OCI-LY1 (cell line): Measurements from ENCODE around the gene CTAGE1.

Experiments
- H2AFZ ChIP-seq: fragments of 200-600 bp; sonication (generic), shearing (Covaris generic); 2 replicates; pipeline ENCODE4 v1.6.0; 2014; ENCODE audit warnings: antibody characterized with exemption, mild to moderate bottlenecking, low read length
- H3F3A ChIP-seq: fragments of 200-600 bp; sonication (generic), shearing (Covaris generic); 2 replicates; pipeline ENCODE4 v1.6.0; 2014; ENCODE audit warnings: mild to moderate bottlenecking, antibody characterized with exemption, low read length, moderate library complexity; ENCODE audit not compliant: insufficient read depth
- H3K27ac ChIP-seq: fragments of 200-600 bp; sonication (generic); 2 replicates; pipeline ENCODE4 v1.5.1; 2014; ENCODE audit warnings: low read length, mixed run types, mild to moderate bottlenecking, low read depth; ENCODE audit not compliant: poor library complexity, severe bottlenecking
- H3K27me3 ChIP-seq: fragments of 200-600 bp; sonication (generic); 2 replicates; pipeline ENCODE4 v1.6.0; 2014; ENCODE audit warnings: antibody characterized with exemption, mild to moderate bottlenecking, low read length, moderate library complexity; ENCODE audit not compliant: insufficient read depth
- H3K36me3 ChIP-seq: fragments of 200-600 bp; sonication (generic); 2 replicates; pipeline ENCODE4 v1.6.1; 2014; ENCODE audit warnings: mild to moderate bottlenecking, antibody characterized with exemption, low read length, moderate library complexity, mixed read lengths; ENCODE audit not compliant: insufficient read depth
- H3K4me1 ChIP-seq: fragments of 200-600 bp; sonication (generic); 2 replicates; pipeline ENCODE4 v1.5.1; 2014; ENCODE audit warnings: mild to moderate bottlenecking, low read length, moderate library complexity; ENCODE audit not compliant: insufficient read depth, severe bottlenecking
- H3K4me2 ChIP-seq: fragments of 200-600 bp; sonication (generic), shearing (Covaris generic); 2 replicates; pipeline ENCODE4 v1.6.1; 2014; ENCODE audit warnings: low read length
- H3K4me3 ChIP-seq: fragments of 200-600 bp; sonication (generic); 2 replicates; pipeline ENCODE4 v1.5.1; 2014; ENCODE audit warnings: low read length, low read depth, mild to moderate bottlenecking, mixed read lengths; ENCODE audit not compliant: poor library complexity, severe bottlenecking
- H3K79me2 ChIP-seq: fragments of 200-600 bp; shearing (Covaris generic); 2 replicates; pipeline ENCODE4 v1.6.1; 2016; ENCODE audit warnings: mixed run types, low read length, mixed read lengths; ENCODE audit not compliant: insufficient read depth
- H3K9ac ChIP-seq: fragments of 200-600 bp; sonication (generic), shearing (Covaris generic); 2 replicates; pipeline ENCODE4 v1.6.1; 2014; ENCODE audit warnings: mild to moderate bottlenecking, low read length, mixed read lengths
- H3K9me2 ChIP-seq: fragments of 200-600 bp; sonication (generic), shearing (Covaris generic); 2 replicates; pipeline ENCODE4 v1.6.1; 2014; ENCODE audit warnings: low read depth, mild to moderate bottlenecking, low read length, mixed read lengths
- H3K9me3 ChIP-seq: fragments of 200-600 bp; shearing (Covaris generic); 2 replicates; pipeline ENCODE4 v1.6.1; 2014; ENCODE audit warnings: low read length, mixed read lengths
- H4K20me1 ChIP-seq: fragments of 200-600 bp; sonication (generic), shearing (Covaris generic); 2 replicates; pipeline ENCODE4 v1.6.0; 2016; ENCODE audit warnings: mild to moderate bottlenecking, low read length; ENCODE audit not compliant: insufficient read depth
- CTCF ChIP-seq: fragments of 200-600 bp; sonication (generic), shearing (Covaris generic); IDR thresholded peaks from 2 replicates; pipeline ENCODE4 v1.5.1; 2017; ENCODE audit warnings: mild to moderate bottlenecking, antibody characterized with exemption, low read length, moderate library complexity, mixed read lengths
- EZH2 ChIP-seq: fragments of 200-600 bp; sonication (generic), shearing (Covaris generic); IDR thresholded peaks from 2 replicates; pipeline ENCODE4 v1.8.0; 2017; ENCODE audit warnings: borderline replicate concordance, mixed run types, mild to moderate bottlenecking, antibody characterized with exemption, low read length, moderate library complexity, mixed read lengths

CTAGE1 gene

GRCh38 chr18:22385718-22386117 lies 32.0 kb downstream of the CTAGE1 start:
- no peaks in the 10 kb centered on the region for H3K4me1 ChIP-seq
- H3K9ac ChIP-seq = no peak overlapping the region
- H3F3A ChIP-seq = no peaks in the 10 kb centered on the region
- no peaks in the 10 kb centered on the region for H3K9me3 ChIP-seq
- H3K9me2 ChIP-seq = no peaks in the 10 kb centered on the region
- H4K20me1 ChIP-seq = no peaks in the 10 kb centered on the region
- H2AFZ ChIP-seq = no peak overlapping the region
- no peak overlapping the region for H3K4me3 ChIP-seq
- H3K79me2 ChIP-seq = no peaks in the 10 kb centered on the region
- H3K36me3 ChIP-seq = no peaks in the 10 kb centered on the region
- no peak overlapping the region for H3K27ac ChIP-seq
- H3K27me3 ChIP-seq = no peaks in the 10 kb centered on the region
- TF ChIP-seq EZH2 (no peak), CTCF (no peak)
- H3K4me2 ChIP-seq = no peak overlapping the region

GRCh38 chr18:22378672-22379282 lies 38.9 kb downstream of the CTAGE1 start:
- Histone ChIP-seq H3K36me3 (no peaks in the 10 kb centered on the region), H3K9me2 (no peaks in the 10 kb centered on the region), H3K4me1 (no peaks in the 10 kb centered on the region), H3F3A (no peaks in the 10 kb centered on the region), H3K79me2 (no peaks in the 10 kb centered on the region), H3K4me2 (no peak overlapping the region), H2AFZ (no peak overlapping the region), H3K9me3 (no peaks in the 10 kb centered on the region), H3K4me3 (no peak overlapping the region), H3K27ac (no peak overlapping the region), H3K9ac (no peak overlapping the region), H4K20me1 (no peaks in the 10 kb centered on the region), H3K27me3 (0 out of 2 replicates have a peak, but pooled peaks cover 6% of the 10 kb centered on the region)
- TF ChIP-seq CTCF (peak; percentile 33; the same call in 1 of the 2 replicates), EZH2 (no peak)

- 0 out of 2 replicates have a peak, but pooled peaks cover 6% of the 10 kb centered on the region for H3K27me3 ChIP-seq
- no peaks in the 10 kb centered on the region for H4K20me1 ChIP-seq
- H3K27ac ChIP-seq = no peak overlapping the region
- no peak overlapping the region for H2AFZ ChIP-seq
- no peak for TF ChIP-seq EZH2
- no peak for TF ChIP-seq CTCF
- H3K4me2 ChIP-seq = no peak overlapping the region
- H3K4me1 ChIP-seq = no peaks in the 10 kb centered on the region
- H3K9me2 ChIP-seq = no peaks in the 10 kb centered on the region
- H3F3A ChIP-seq = no peaks in the 10 kb centered on the region
- H3K9me3 ChIP-seq = no peaks in the 10 kb centered on the region
- no peaks in the 10 kb centered on the region for H3K79me2 ChIP-seq
- H3K9ac ChIP-seq = no peak overlapping the region
- no peaks in the 10 kb centered on the region for H3K36me3 ChIP-seq
- H3K4me3 ChIP-seq = no peak overlapping the region
Measured at GRCh38 chr18:22377769-22378168, 39.9 kb downstream of the CTAGE1 start.
